Measurements from ENCODE around the gene ALX1. TPM values are rescaled to one million over a fixed set of nuclear protein-coding genes. Genes with fewer than 3 reads are reported as not detected.

Gene ALX1
- total RNA-seq, 1 experiment from 2014 or later: 0.74 TPM

- TF ChIP-seq ATF3 (CRISPR knock-in tag; conservative IDR thresholded peaks at IDR 0.05) (no peak), MYBL2 (CRISPR knock-in tag; IDR thresholded peaks at IDR 0.05) (no peak), ESRRA (CRISPR knock-in tag; IDR thresholded peaks at IDR 0.05; ENCODE audit: borderline replicate concordance) (no peak), EMX1 (CRISPR knock-in tag; IDR thresholded peaks at IDR 0.05) (no peak), RELA (CRISPR knock-in tag; IDR thresholded peaks at IDR 0.05; ENCODE audit: borderline replicate concordance) (no peak), FOXK1 (CRISPR knock-in tag; IDR thresholded peaks at IDR 0.05) (no peak), ZNF138 (CRISPR knock-in tag; conservative IDR thresholded peaks at IDR 0.05) (no peak)
Observed at GRCh38 chr12:85280984-85281630, 1.1 kb downstream of the ALX1 start (continued).

DNA sequence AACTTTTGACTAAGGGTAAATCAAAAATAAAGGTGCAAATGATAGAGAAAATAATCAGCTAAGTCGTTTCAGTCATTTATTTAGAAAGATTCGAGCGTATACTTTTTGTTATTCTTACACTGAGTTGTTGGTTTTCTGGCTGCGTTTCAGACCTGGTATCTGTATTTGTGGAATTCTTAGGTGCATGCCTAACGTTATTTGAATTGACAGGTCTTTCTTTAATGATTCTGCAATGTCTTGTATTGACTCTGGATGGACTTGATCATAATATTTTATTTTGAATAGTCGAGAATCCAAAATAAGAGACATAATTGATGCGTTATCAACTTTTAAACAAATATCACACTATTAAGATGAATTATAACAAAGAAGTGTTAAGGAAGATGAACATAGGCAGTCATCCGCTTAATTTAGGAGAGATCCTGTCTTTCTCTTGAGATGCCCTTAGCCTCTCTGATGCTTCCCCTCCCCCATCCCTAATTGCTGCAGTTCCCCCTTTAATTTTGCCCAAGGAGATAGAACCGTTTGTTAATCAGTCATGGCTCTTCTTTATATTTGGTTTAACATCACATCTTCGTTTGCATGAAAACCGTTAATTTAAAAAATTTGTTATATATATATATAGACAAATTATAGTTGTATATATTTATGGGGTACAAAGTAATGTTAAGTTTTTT lies 1.8 kb downstream of the ALX1 start:
- POLR2A ChIA-PET: no interaction called here
- ATAC-seq (no peak), DNase-seq (ENCODE audit: low spot score) (no peak)
- TF ChIP-seq USF2 (CRISPR knock-in tag; IDR thresholded peaks at IDR 0.05): no peak
- no peak for TF ChIP-seq ZNF263 (CRISPR knock-in tag; IDR thresholded peaks at IDR 0.05; ENCODE audit: low read depth)
- no peak for TF ChIP-seq CBFB (CRISPR knock-in tag; IDR thresholded peaks at IDR 0.05; ENCODE audit: low read depth)
- TF ChIP-seq, protein P1, sequence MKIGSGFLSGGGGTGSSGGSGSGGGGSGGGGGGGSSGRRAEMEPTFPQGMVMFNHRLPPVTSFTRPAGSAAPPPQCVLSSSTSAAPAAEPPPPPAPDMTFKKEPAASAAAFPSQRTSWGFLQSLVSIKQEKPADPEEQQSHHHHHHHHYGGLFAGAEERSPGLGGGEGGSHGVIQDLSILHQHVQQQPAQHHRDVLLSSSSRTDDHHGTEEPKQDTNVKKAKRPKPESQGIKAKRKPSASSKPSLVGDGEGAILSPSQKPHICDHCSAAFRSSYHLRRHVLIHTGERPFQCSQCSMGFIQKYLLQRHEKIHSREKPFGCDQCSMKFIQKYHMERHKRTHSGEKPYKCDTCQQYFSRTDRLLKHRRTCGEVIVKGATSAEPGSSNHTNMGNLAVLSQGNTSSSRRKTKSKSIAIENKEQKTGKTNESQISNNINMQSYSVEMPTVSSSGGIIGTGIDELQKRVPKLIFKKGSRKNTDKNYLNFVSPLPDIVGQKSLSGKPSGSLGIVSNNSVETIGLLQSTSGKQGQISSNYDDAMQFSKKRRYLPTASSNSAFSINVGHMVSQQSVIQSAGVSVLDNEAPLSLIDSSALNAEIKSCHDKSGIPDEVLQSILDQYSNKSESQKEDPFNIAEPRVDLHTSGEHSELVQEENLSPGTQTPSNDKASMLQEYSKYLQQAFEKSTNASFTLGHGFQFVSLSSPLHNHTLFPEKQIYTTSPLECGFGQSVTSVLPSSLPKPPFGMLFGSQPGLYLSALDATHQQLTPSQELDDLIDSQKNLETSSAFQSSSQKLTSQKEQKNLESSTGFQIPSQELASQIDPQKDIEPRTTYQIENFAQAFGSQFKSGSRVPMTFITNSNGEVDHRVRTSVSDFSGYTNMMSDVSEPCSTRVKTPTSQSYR (CRISPR knock-in tag; IDR thresholded peaks at IDR 0.05): no peak
- TF ChIP-seq ZNF423 (CRISPR knock-in tag; IDR thresholded peaks at IDR 0.05): no peak
- no peak for TF ChIP-seq ZNF232 (CRISPR knock-in tag; IDR thresholded peaks at IDR 0.05)
- TF ChIP-seq ZNF317 (CRISPR knock-in tag; IDR thresholded peaks at IDR 0.05; ENCODE audit: borderline replicate concordance, low read depth): no peak
- no peak for TF ChIP-seq ZSCAN18 (CRISPR knock-in tag; IDR thresholded peaks at IDR 0.05)
- TF ChIP-seq CREM (CRISPR knock-in tag; IDR thresholded peaks at IDR 0.05): no peak
- no peak for TF ChIP-seq ETV6 (CRISPR knock-in tag; IDR thresholded peaks at IDR 0.05)
- no peak for TF ChIP-seq ZNF138 (CRISPR knock-in tag; conservative IDR thresholded peaks at IDR 0.05)
- TF ChIP-seq MAX (CRISPR knock-in tag; IDR thresholded peaks at IDR 0.05): no peak
- no peak for TF ChIP-seq TEAD4 (CRISPR knock-in tag; IDR thresholded peaks at IDR 0.05)
- no peak for TF ChIP-seq ZNF512 (CRISPR knock-in tag; IDR thresholded peaks at IDR 0.05; ENCODE audit: borderline replicate concordance)
- no peak for TF ChIP-seq ATF3 (CRISPR knock-in tag; conservative IDR thresholded peaks at IDR 0.05)
- TF ChIP-seq TP53 (CRISPR knock-in tag; IDR thresholded peaks at IDR 0.05): no peak
- TF ChIP-seq PREB (CRISPR knock-in tag; IDR thresholded peaks at IDR 0.05; ENCODE audit: borderline replicate concordance): no peak
- TF ChIP-seq, protein P2, sequence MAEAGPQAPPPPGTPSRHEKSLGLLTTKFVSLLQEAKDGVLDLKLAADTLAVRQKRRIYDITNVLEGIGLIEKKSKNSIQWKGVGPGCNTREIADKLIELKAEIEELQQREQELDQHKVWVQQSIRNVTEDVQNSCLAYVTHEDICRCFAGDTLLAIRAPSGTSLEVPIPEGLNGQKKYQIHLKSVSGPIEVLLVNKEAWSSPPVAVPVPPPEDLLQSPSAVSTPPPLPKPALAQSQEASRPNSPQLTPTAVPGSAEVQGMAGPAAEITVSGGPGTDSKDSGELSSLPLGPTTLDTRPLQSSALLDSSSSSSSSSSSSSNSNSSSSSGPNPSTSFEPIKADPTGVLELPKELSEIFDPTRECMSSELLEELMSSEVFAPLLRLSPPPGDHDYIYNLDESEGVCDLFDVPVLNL (CRISPR knock-in tag; IDR thresholded peaks at IDR 0.05; ENCODE audit: borderline replicate concordance, low read depth): no peak
- Mint-ChIP-seq H3K4me3 (peak overlapping the region; percentile 98), H3K9me3 (no peaks in the 10 kb centered on the region), H3K27ac (no peak overlapping the region), H3K27me3 (ENCODE audit: low read depth) (peaks cover 52% of the 10 kb centered on the region), H3K36me3 (no peaks in the 10 kb centered on the region), H3K4me1 (peaks cover 25% of the 10 kb centered on the region)
- CTCF ChIA-PET: interaction anchor here (1.0 kb wide), 1 partner anchor 44 kb away, joined by 3 read pairs; no protein-coding TSS in a partner anchor

Data from WTC11 (cell line).